ENCODE results near the gene SOX21. TPM values are rescaled to one million over a fixed set of nuclear protein-coding genes. Genes with fewer than 3 reads are reported as not detected.

The SOX21 gene
- total RNA-seq, 1 donor from 2014 or later: not detected

DNA sequence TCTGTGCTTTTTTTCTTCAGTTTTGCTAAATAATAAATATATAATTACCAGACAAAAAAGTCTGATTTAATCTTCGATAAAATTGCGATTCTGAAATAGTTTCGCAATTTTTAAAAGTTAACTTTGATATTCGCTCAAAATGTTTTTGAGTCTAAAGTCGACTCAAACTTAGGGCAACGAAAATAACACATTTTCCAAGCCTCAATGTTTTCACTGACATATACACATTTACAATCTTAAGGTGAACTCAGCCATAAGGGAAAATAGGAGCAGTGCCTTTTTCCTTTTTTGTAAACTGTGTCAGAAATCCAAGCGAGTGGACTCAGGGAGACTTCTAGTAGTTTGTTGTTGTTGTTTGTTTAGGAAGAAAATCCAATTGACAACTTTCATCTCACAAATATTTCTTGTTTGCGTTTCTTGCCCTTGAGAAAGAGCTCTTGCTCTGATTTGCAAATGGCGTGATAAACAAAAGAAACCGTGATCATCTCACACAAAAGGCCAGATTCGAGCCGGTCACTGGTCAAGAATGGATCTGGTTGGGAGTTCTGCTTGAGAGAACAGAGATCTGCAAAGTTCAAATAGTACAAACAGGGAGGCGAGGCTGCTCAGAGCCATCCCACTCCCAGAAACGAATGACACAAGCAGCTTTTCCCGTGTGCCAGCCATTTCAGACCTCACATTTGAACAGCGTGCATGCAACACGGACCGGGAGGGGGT, 2.1 kb downstream of the SOX21 start:
- ATAC-seq (no peak), DNase-seq (ENCODE audit: missing footprints) (no peak)
- intact Hi-C loops (cut with DNase I): no loop called here

- intact Hi-C loops (cut with DNase I): no loop called here
- ATAC-seq (no peak), DNase-seq (ENCODE audit: missing footprints) (no peak)
Measured at GRCh38 chr13:94709001-94709834, 3.1 kb downstream of the SOX21 start.

DNA sequence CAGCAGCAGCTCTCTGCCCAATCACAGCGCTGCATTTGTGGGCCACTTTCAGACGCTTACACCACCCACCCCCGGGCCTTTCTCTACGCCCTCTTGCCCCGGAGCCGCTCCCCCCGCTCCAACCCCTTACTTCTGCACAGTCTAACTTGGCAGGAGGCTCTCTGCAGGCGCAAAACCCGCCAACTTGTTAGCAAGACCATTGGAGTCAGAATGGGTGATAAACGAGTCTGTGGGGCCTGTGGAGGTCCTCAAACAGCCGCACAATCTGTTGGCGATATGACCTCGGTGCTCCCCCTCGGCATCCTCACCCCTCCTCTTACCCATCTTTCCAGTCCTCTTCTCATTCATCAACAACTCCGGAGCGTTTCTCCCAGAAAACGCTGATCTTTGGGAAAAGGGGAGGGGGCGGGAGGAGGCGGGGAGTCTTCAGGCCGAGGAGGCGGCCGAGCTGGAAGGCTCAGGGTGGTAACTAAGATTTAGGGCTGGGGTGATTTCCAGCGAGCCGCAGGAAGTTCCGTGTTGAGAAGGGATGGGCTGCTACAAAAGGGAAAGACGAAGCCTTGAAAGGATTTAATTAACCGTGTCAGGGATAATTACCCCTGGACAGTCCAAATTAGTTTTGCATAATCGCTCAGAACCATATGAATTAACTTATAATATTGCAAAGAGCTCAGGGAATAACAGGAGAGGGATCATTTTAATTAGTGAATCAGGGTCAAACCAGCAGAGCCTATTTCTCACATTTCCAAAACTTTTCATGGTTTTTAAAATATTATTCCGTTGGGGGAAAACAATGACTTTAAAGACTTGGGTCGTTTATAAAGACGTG, 4.1 kb downstream of the SOX21 start:
- intact Hi-C loops (cut with DNase I): no loop called here
- ATAC-seq (no peak), DNase-seq (ENCODE audit: missing footprints) (no peak)

DNA sequence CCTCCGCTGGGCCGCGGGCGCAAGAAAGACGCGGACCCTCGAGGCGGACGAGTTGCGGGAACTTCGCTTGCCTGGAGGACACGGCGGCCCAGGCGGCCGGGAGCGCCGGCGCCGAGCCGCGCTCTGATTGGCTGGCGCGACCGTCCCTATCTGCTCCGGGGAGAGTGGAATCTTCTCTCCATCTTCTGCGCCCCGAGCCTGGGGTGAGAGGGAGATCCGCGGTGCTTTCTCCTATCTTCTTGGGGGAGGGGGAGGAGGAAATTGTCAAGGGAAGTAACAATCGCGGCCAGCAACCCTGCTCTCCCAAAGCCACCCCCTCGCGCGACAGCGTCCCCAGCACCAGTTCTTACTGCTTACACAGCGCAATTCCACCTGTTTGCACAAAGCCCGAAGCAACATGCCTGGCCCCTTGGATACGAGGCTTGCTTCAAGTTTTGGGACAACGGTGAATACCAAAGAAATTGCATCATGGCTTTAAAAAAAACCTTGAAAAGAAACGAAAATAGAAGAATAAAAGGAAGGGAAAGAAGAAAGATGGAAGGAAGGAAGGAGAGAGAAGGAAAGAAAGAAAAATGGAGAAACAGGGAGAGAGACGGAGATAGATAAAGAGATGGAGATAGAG, 4.8 kb downstream of the SOX21 start:
- DNase-seq (ENCODE audit: missing footprints): no peak
- intact Hi-C loops (cut with DNase I): no loop called here
- ATAC-seq: no peak

- no peak for DNase-seq (ENCODE audit: missing footprints)
- intact Hi-C loops (cut with DNase I): no loop called here
- no peak for ATAC-seq
Measured at GRCh38 chr13:94706843-94707399, 5.4 kb downstream of the SOX21 start.

GRCh38 chr13:94706101-94706842, 6.1 kb downstream of the SOX21 start:
- intact Hi-C loops (cut with DNase I): no loop called here
- DNase-seq (ENCODE audit: missing footprints) (no peak), ATAC-seq (no peak)

- intact Hi-C loops (cut with DNase I): no loop called here
- DNase-seq (ENCODE audit: missing footprints): no peak
- ATAC-seq: no peak
Measured at GRCh38 chr13:94705081-94706030, 7.0 kb downstream of the SOX21 start.

GRCh38 chr13:94704377-94705080, 7.8 kb downstream of the SOX21 start:
- ATAC-seq (no peak), DNase-seq (ENCODE audit: missing footprints) (no peak)
- intact Hi-C loops (cut with DNase I): no loop called here

GRCh38 chr13:94703721-94704314, 8.5 kb downstream of the SOX21 start:
- intact Hi-C loops (cut with DNase I): no loop called here
- no peak for DNase-seq (ENCODE audit: missing footprints)
- ATAC-seq: no peak

- intact Hi-C loops (cut with DNase I): no loop called here
- ATAC-seq (no peak), DNase-seq (ENCODE audit: missing footprints) (no peak)
Measured at GRCh38 chr13:94703271-94703670, 9.1 kb downstream of the SOX21 start.

DNA sequence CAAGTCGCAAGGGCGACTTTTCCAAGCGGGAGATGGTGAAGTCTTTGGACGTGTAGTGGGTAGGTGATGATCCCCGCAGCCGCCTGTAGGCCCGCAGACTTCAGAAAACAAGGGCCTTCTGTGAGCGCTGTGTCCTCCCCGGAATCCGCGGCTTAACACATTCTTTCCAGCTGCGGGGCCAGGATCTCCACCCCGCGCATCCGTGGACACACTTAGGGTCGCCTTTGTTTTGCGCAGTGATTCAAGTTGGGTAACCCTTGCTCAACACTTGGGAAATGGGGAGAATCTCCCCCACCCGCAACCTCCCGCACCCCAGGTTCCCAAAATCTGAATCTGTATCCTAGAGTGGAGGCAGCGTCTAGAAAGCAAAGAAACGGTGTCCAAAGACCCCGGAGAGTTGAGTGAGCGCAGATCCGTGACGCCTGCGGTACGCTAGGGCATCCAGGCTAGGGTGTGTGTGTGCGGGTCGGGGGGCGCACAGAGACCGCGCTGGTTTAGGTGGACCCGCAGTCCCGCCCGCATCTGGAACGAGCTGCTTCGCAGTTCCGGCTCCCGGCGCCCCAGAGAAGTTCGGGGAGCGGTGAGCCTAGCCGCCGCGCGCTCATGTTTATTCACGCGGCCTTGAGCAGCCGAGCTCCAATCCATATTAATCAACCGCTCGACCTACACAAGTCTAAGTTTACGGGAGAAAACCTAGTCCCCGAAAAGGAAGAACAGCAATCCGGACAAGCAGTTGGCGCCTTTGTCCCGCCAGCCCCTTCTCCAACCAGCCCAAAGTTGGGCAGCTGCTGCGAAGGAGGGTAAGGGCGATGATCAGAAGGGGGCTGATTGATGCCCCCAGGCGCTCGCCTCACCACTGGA, 9.9 kb downstream of the SOX21 start:
- DNase-seq (ENCODE audit: missing footprints) (no peak), ATAC-seq (no peak)
- intact Hi-C loops (cut with DNase I): no loop called here

- intact Hi-C loops (cut with DNase I): no loop called here
Measured at GRCh38 chr13:94701313-94702180, 10.8 kb downstream of the SOX21 start.

DNA sequence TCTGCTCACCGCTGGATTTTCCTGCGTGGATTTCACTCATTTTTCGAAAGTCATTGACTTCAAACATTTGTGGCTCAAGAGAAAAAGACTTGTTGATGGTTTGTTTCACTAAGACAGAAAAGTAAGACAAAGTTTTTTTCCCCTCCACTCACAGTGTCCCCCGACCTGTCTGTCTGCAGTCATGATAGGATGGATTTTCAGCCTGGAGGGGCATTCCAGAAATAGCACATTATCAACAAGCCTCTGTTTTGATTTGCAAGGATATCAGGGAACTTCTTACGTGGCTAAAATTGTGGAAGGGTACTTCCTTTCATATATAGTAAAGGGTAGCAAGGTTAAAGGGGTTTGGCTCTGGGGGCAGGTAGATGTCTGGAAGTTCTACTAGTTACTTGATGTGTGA, 11.8 kb downstream of the SOX21 start:
- ATAC-seq (no peak), DNase-seq (ENCODE audit: missing footprints) (no peak)
- intact Hi-C loops (cut with DNase I): no loop called here

More at GRCh38 chr13:94701313-94702180, 10.8 kb downstream of the SOX21 start:
- DNase-seq (ENCODE audit: missing footprints) (no peak), ATAC-seq (no peak)

- intact Hi-C loops (cut with DNase I): no loop called here
- DNase-seq (ENCODE audit: missing footprints) (no peak), ATAC-seq (no peak)
Measured at GRCh38 chr13:94700051-94700535, 12.3 kb downstream of the SOX21 start.

All from Right ventricle myocardium inferior (tissue), 1 donor.